NCI-H524 treated with DMSO at 0.1 percent for 48 hours (cell line): ENCODE measurements around the gene VTCN1.
"Not testable (repeated sequence)": the region's sequence is repeated elsewhere in the genome, so short reads cannot be mapped to it uniquely, and the experiment has no call there.

Source experiments
- DNase-seq: peaks from one replicate; lab custom pipeline; 2025; lab: John Stamatoyannopoulos, UW

The VTCN1 gene

GRCh38 chr1:117123274-117123673, 87.5 kb downstream of the VTCN1 start:
- no peak for DNase-seq

- no peak for DNase-seq
Observed at GRCh38 chr1:117122330-117123025, 88.2 kb downstream of the VTCN1 start.

GRCh38 chr1:117121589-117122329, 89.0 kb downstream of the VTCN1 start, which contains the start of gene TRIM45:
Gene TRIM45 (minus strand): TSS chr1:117121749. CDS start chr1:117121201, 548 bp downstream.
- DNase-seq, result peak; percentile 71

- DNase-seq, result no peak
Observed at GRCh38 chr1:117120774-117121588, 89.7 kb downstream of the VTCN1 start.

- DNase-seq, result not testable (repeated sequence)
Observed at GRCh38 chr1:117119144-117119543, 91.6 kb downstream of the VTCN1 start.

GRCh38 chr1:117118137-117118536, 92.6 kb downstream of the VTCN1 start:
- DNase-seq, result no peak

- no peak for DNase-seq
Observed at GRCh38 chr1:117117697-117118096, 93.0 kb downstream of the VTCN1 start.

GRCh38 chr1:117116784-117117130, 94.0 kb downstream of the VTCN1 start:
- no peak for DNase-seq

GRCh38 chr1:117116090-117116783, 94.5 kb downstream of the VTCN1 start:
- DNase-seq, result no peak

- no peak for DNase-seq
Observed at GRCh38 chr1:117114877-117115276, 95.8 kb downstream of the VTCN1 start.

- no peak for DNase-seq
Observed at GRCh38 chr1:117113199-117113598, 97.5 kb downstream of the VTCN1 start.

- no peak for DNase-seq
Observed at GRCh38 chr1:117112047-117112717, 98.5 kb downstream of the VTCN1 start.

GRCh38 chr1:117110774-117111173, 100.0 kb downstream of the VTCN1 start:
- no peak for DNase-seq

GRCh38 chr1:117107364-117107763, 103.4 kb downstream of the VTCN1 start:
- no peak for DNase-seq

- DNase-seq, result no peak
Observed at GRCh38 chr1:117106478-117106877, 104.2 kb downstream of the VTCN1 start.

GRCh38 chr1:117105722-117106121, 105.0 kb downstream of the VTCN1 start:
- no peak for DNase-seq

- DNase-seq, result no peak
Observed at GRCh38 chr1:117104986-117105385, 105.7 kb downstream of the VTCN1 start.

- DNase-seq, result not testable (repeated sequence)
Observed at GRCh38 chr1:117101858-117102257, 108.9 kb downstream of the VTCN1 start.

GRCh38 chr1:117101334-117101733, 109.4 kb downstream of the VTCN1 start:
- DNase-seq, result no peak

GRCh38 chr1:117098287-117098890, 112.3 kb downstream of the VTCN1 start:
- DNase-seq, result no peak

- DNase-seq, result no peak
Observed at GRCh38 chr1:117097443-117097842, 113.3 kb downstream of the VTCN1 start.
